ENCODE measurements around the gene TMEM203. TPM values are rescaled to one million over a fixed set of nuclear protein-coding genes. Genes with fewer than 3 reads are reported as not detected.
A peak's percentile ranks its signal among the peaks of the same experiment; 100 is the strongest.

The TMEM203 gene
- total and polyA plus RNA-seq, 2 of the 13 experiments (the other 11 are each of a cell fraction or from before 2014, with no cell fraction given): 23.4 to 36.7 TPM

- TF ChIP-seq FOXP4 (CRISPR knock-in tag; IDR thresholded peaks at IDR 0.05) (no peak), AKAP8 (CRISPR knock-in tag; IDR thresholded peaks at IDR 0.05) (peak; percentile 79), FOXA3 (CRISPR knock-in tag; IDR thresholded peaks at IDR 0.05) (peak; percentile 18; the same call in 1 of the 2 replicates), ZNF501 (CRISPR knock-in tag; IDR thresholded peaks at IDR 0.05) (no peak), TCF7 (IDR thresholded peaks at IDR 0.05; ENCODE audit: low read depth) (no peak), SAP130 (CRISPR knock-in tag; IDR thresholded peaks at IDR 0.05; ENCODE audit: low read depth) (peak; percentile 7; the same call in 1 of the 2 replicates), PHF8 (CRISPR knock-in tag; IDR thresholded peaks at IDR 0.05) (peak; percentile 72), ARNT (IDR thresholded peaks at IDR 0.05) (no peak), PCBP2 (optimal IDR thresholded peaks at IDR 0.05; ENCODE audit: low read depth, low read length, poor library complexity, severe bottlenecking) (no peak)
- TF ChIP-seq, protein P1, sequence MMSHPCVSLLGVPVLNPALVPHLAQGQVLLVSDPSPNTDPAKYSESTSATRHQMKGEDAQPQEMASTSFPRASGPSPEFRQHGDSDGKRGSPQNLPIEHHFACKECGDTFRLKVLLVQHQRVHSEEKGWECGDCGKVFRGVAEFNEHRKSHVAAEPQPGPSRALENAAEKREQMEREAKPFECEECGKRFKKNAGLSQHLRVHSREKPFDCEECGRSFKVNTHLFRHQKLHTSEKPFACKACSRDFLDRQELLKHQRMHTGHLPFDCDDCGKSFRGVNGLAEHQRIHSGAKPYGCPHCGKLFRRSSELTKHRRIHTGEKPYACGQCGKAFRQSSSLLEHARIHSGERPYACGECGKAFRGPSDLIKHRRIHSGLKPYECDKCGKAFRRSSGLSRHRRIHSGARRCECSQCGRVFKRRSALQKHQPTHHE (CRISPR knock-in tag; IDR thresholded peaks at IDR 0.05; ENCODE audit: borderline replicate concordance): no peak; the same call in 1 of the 2 replicates
- TF ChIP-seq, protein P2, sequence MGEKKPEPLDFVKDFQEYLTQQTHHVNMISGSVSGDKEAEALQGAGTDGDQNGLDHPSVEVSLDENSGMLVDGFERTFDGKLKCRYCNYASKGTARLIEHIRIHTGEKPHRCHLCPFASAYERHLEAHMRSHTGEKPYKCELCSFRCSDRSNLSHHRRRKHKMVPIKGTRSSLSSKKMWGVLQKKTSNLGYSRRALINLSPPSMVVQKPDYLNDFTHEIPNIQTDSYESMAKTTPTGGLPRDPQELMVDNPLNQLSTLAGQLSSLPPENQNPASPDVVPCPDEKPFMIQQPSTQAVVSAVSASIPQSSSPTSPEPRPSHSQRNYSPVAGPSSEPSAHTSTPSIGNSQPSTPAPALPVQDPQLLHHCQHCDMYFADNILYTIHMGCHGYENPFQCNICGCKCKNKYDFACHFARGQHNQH (CRISPR knock-in tag; IDR thresholded peaks at IDR 0.05): no peak
- TF ChIP-seq, protein P3, sequence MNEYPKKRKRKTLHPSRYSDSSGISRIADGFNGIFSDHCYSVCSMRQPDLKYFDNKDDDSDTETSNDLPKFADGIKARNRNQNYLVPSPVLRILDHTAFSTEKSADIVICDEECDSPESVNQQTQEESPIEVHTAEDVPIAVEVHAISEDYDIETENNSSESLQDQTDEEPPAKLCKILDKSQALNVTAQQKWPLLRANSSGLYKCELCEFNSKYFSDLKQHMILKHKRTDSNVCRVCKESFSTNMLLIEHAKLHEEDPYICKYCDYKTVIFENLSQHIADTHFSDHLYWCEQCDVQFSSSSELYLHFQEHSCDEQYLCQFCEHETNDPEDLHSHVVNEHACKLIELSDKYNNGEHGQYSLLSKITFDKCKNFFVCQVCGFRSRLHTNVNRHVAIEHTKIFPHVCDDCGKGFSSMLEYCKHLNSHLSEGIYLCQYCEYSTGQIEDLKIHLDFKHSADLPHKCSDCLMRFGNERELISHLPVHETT (CRISPR knock-in tag; conservative IDR thresholded peaks at IDR 0.05): no peak; the same call in 1 of the 2 replicates
- TF ChIP-seq, protein P4, sequence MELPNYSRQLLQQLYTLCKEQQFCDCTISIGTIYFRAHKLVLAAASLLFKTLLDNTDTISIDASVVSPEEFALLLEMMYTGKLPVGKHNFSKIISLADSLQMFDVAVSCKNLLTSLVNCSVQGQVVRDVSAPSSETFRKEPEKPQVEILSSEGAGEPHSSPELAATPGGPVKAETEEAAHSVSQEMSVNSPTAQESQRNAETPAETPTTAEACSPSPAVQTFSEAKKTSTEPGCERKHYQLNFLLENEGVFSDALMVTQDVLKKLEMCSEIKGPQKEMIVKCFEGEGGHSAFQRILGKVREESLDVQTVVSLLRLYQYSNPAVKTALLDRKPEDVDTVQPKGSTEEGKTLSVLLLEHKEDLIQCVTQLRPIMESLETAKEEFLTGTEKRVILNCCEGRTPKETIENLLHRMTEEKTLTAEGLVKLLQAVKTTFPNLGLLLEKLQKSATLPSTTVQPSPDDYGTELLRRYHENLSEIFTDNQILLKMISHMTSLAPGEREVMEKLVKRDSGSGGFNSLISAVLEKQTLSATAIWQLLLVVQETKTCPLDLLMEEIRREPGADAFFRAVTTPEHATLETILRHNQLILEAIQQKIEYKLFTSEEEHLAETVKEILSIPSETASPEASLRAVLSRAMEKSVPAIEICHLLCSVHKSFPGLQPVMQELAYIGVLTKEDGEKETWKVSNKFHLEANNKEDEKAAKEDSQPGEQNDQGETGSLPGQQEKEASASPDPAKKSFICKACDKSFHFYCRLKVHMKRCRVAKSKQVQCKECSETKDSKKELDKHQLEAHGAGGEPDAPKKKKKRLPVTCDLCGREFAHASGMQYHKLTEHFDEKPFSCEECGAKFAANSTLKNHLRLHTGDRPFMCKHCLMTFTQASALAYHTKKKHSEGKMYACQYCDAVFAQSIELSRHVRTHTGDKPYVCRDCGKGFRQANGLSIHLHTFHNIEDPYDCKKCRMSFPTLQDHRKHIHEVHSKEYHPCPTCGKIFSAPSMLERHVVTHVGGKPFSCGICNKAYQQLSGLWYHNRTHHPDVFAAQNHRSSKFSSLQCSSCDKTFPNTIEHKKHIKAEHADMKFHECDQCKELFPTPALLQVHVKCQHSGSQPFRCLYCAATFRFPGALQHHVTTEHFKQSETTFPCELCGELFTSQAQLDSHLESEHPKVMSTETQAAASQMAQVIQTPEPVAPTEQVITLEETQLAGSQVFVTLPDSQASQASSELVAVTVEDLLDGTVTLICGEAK (IDR thresholded peaks at IDR 0.05): peak; percentile 59
- TF ChIP-seq, protein P4 (CRISPR knock-in tag; IDR thresholded peaks at IDR 0.05): no peak; the same call in 1 of the 2 replicates
These were observed 17.9 kb upstream of the TMEM203 start (continued) for GRCh38 chr9:137223078-137223970.
